Measurements from ENCODE around the gene ZMYND11. TPM values are rescaled to one million over a fixed set of nuclear protein-coding genes. Genes with fewer than 3 reads are reported as not detected.

ZMYND11 gene
- total and polyA plus RNA-seq, 2 of the 13 experiments (the other 11 are each of a cell fraction or from before 2014, with no cell fraction given), result 17.5 to 38.7 TPM

DNA sequence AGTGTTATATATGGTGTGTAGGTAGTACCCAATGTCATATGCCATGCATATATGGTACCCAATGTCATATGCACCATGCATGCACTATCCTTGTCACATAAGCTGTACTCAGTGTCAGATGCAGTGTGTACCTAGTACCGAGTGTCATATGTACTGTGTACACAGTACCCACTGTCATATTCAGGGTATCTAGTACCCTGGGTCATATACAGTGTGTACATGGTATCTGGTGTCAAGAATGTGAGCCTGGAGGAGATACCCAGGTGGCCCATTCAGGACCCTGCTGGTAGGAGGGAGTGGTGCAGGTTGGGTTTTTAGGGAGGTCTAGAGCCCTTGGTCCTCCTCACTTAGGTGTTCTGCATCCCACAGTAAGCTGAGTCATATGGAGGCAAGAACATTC lies 1.8 kb downstream of the ZMYND11 start:
- BruUV-seq (replicated peaks), result no TSS peak
- Histone ChIP-seq H3K4me1 (ENCODE audit: insufficient read depth, low read length) (peaks cover 61% of the 10 kb centered on the region), H3K4me2 (ENCODE audit: low read depth, low read length) (peak overlapping the region; percentile 94), H3K9me3 (ENCODE audit: low read length) (no peaks in the 10 kb centered on the region), H3K9ac (ENCODE audit: insufficient read depth, low read depth, low read length) (no peak overlapping the region), H3K27ac (ENCODE audit: extremely low read length, insufficient read depth, low read length) (no peak overlapping the region), H3K4me3 (replicated peaks in 1 of 3; ENCODE audit: insufficient read depth in 1 of 3, low read depth in 2 of 3, low read length in 3 of 3) (peak overlapping the region in 1 of 3 experiments; percentile 78; a peak in 1 of 6 replicates), H3K79me2 (ENCODE audit: insufficient read depth, low read length) (peaks cover 66% of the 10 kb centered on the region), H2AFZ (ENCODE audit: low read length) (no peak overlapping the region), H3K27me3 (ENCODE audit: control insufficient read depth in 1 of 2, insufficient read depth in 2 of 2, low read length in 2 of 2) (no peaks in the 10 kb centered on the region), H3K36me3 (replicated peaks in 1 of 2; ENCODE audit: control insufficient read depth in 1 of 2, insufficient read depth in 2 of 2, low read length in 2 of 2) (no peaks in the 10 kb centered on the region), H4K20me1 (ENCODE audit: insufficient read depth, low read length) (peaks cover 7% of the 10 kb centered on the region; the same call in 1 of the 2 replicates)
- ChIA-PET CTCF (ENCODE audit: low intra/inter-chr PET ratio, low total read pairs) (no interaction called here), POLR2A (no interaction called here)
- ATAC-seq (peak; percentile 70), DNase-seq (ENCODE audit: low spot score) (peak; percentile 67), FAIRE-seq (no peak)
- in situ Hi-C loops (cut with HindIII; ENCODE audit: extremely low pct_ligation_motif_present, low pct_unique_long_range_greater_than_20kb) (no loop called here), intact Hi-C loops (cut with micrococcal nuclease; ENCODE audit: unreplicated experiment) (no loop called here)
- 57% methylated on average over 1 of the region's 1 CpG for WGBS (ENCODE audit: low lambda C conversion rate)
- TF ChIP-seq, protein P1, sequence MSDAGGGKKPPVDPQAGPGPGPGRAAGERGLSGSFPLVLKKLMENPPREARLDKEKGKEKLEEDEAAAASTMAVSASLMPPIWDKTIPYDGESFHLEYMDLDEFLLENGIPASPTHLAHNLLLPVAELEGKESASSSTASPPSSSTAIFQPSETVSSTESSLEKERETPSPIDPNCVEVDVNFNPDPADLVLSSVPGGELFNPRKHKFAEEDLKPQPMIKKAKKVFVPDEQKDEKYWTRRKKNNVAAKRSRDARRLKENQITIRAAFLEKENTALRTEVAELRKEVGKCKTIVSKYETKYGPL (CRISPR knock-in tag; IDR thresholded peaks at IDR 0.05), result no peak
- TF ChIP-seq ZBTB21 (CRISPR knock-in tag; IDR thresholded peaks at IDR 0.05) (no peak), MED8 (CRISPR knock-in tag; IDR thresholded peaks at IDR 0.05; ENCODE audit: insufficient replicate concordance) (no peak), KDM4B (CRISPR knock-in tag; IDR thresholded peaks at IDR 0.05) (no peak), NR2C2 (CRISPR knock-in tag; IDR thresholded peaks at IDR 0.05; ENCODE audit: borderline replicate concordance) (0 out of 2 replicates have a peak, but pooled peaks have one; percentile 7), MIER3 (CRISPR knock-in tag; IDR thresholded peaks at IDR 0.05; ENCODE audit: borderline replicate concordance) (no peak), ZNF569 (CRISPR knock-in tag; IDR thresholded peaks at IDR 0.05; ENCODE audit: borderline replicate concordance) (no peak), FLYWCH1 (CRISPR knock-in tag; IDR thresholded peaks at IDR 0.05) (no peak), ZFP90 (CRISPR knock-in tag; IDR thresholded peaks at IDR 0.05; ENCODE audit: borderline replicate concordance) (no peak), SOX5 (CRISPR knock-in tag; IDR thresholded peaks at IDR 0.05; ENCODE audit: borderline replicate concordance) (no peak), ZSCAN30 (CRISPR knock-in tag; IDR thresholded peaks at IDR 0.05) (no peak)
- TF ChIP-seq, protein P2, sequence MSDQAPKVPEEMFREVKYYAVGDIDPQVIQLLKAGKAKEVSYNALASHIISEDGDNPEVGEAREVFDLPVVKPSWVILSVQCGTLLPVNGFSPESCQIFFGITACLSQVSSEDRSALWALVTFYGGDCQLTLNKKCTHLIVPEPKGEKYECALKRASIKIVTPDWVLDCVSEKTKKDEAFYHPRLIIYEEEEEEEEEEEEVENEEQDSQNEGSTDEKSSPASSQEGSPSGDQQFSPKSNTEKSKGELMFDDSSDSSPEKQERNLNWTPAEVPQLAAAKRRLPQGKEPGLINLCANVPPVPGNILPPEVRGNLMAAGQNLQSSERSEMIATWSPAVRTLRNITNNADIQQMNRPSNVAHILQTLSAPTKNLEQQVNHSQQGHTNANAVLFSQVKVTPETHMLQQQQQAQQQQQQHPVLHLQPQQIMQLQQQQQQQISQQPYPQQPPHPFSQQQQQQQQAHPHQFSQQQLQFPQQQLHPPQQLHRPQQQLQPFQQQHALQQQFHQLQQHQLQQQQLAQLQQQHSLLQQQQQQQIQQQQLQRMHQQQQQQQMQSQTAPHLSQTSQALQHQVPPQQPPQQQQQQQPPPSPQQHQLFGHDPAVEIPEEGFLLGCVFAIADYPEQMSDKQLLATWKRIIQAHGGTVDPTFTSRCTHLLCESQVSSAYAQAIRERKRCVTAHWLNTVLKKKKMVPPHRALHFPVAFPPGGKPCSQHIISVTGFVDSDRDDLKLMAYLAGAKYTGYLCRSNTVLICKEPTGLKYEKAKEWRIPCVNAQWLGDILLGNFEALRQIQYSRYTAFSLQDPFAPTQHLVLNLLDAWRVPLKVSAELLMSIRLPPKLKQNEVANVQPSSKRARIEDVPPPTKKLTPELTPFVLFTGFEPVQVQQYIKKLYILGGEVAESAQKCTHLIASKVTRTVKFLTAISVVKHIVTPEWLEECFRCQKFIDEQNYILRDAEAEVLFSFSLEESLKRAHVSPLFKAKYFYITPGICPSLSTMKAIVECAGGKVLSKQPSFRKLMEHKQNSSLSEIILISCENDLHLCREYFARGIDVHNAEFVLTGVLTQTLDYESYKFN (CRISPR knock-in tag; conservative IDR thresholded peaks at IDR 0.05), result no peak
- TF ChIP-seq, protein P3, sequence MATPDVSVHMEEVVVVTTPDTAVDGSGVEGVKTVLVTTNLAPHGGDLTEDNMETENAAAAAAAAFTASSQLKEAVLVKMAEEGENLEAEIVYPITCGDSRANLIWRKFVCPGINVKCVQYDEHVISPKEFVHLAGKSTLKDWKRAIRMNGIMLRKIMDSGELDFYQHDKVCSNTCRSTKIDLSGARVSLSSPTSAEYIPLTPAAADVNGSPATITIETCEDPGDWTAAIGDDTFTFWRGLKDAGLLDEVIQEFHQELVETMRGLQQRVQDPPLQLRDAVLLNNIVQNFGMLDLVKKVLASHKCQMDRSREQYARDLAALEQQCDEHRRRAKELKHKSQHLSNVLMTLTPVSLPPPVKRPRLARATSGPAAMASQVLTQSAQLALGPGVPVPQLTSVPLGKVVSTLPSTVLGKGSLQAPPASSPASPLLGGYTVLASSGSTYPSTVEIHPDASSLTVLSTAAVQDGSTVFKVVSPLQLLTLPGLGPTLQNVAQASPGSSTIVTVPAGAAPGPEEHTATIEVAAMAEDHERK (CRISPR knock-in tag; IDR thresholded peaks at IDR 0.05; ENCODE audit: low read depth), result no peak
- TF ChIP-seq, protein P4, sequence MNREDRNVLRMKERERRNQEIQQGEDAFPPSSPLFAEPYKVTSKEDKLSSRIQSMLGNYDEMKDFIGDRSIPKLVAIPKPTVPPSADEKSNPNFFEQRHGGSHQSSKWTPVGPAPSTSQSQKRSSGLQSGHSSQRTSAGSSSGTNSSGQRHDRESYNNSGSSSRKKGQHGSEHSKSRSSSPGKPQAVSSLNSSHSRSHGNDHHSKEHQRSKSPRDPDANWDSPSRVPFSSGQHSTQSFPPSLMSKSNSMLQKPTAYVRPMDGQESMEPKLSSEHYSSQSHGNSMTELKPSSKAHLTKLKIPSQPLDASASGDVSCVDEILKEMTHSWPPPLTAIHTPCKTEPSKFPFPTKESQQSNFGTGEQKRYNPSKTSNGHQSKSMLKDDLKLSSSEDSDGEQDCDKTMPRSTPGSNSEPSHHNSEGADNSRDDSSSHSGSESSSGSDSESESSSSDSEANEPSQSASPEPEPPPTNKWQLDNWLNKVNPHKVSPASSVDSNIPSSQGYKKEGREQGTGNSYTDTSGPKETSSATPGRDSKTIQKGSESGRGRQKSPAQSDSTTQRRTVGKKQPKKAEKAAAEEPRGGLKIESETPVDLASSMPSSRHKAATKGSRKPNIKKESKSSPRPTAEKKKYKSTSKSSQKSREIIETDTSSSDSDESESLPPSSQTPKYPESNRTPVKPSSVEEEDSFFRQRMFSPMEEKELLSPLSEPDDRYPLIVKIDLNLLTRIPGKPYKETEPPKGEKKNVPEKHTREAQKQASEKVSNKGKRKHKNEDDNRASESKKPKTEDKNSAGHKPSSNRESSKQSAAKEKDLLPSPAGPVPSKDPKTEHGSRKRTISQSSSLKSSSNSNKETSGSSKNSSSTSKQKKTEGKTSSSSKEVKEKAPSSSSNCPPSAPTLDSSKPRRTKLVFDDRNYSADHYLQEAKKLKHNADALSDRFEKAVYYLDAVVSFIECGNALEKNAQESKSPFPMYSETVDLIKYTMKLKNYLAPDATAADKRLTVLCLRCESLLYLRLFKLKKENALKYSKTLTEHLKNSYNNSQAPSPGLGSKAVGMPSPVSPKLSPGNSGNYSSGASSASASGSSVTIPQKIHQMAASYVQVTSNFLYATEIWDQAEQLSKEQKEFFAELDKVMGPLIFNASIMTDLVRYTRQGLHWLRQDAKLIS (CRISPR knock-in tag; IDR thresholded peaks at IDR 0.05), result no peak
- TF ChIP-seq, protein P5, sequence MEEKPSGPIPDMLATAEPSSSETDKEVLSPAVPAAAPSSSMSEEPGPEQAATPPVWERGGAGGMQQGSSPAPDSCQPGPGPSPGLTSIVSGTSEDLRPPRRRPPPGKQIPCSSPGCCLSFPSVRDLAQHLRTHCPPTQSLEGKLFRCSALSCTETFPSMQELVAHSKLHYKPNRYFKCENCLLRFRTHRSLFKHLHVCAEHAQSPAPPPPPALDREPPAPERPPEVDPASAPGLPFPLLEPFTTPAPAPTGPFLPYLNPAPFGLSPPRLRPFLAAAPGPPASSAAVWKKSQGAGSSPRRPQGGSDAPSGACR (CRISPR knock-in tag; IDR thresholded peaks at IDR 0.05), result no peak

Data from HepG2 (cell line).